GM21737 (cell line): Measurements from ENCODE around the gene ST7L.

Experiments used
- ATAC-seq: cut with Tn5 transposase; IDR thresholded peaks from one replicate; pipeline ENCODE4 v1.9.1; 2021; ENCODE audit warnings: mild to moderate bottlenecking, moderate library complexity; ENCODE audit not compliant: unreplicated experiment

ST7L gene

DNA sequence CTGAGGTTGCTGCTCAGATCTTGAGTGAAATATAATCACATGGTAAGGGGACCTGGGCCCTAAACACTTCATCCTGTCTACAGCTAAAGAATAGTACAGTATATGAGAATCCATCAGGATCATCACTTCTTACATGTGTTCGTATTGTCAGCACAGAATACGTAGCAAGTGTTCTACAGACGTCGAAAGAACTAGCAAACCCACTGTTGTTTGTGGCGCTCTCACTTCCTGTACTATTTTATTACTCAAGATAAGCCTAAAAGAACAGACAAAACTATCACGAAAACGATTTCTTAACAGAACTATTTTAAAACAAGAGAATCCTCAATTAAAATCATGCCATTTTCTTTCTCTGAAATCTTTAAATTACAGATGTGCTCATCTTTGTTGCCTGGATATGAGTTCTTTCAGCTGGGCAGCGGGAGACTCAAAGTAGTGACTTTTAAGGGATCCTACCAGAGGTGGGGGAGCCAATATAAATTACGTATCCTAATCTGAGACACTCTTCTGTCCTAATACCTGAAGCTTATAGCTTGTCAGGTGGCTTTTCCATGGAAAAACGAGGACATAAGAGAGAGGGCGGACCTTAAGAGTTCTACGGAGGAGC is 724 bp downstream of the ST7L start:
- no peak for ATAC-seq

DNA sequence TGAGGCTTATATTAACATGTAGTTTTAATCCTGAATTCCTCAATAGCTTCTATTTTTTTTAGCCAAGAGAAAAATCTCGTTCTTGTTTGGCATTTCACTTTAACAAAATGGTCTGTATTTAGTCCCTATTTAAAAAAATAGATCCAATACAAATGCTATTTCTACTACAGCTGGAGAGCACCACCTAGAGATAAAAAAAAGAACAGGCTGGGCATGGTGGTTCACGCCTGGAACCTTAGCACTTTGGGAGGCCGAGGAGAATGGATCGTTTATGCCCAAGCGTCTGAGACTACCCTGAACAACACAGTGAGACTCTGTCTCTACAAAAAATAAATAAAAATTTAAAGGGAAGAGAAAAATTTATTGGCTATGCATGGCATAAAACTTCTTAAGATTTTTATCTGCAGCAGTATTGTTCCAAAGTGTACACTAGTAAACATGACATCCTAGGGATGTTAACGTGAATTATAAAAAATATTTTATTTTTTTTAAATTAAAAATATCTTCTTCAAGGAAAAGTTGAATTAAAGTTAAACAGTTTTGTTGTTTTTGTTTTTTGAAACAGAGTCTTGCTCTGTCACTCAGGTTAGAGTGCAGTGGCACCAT is 4.4 kb downstream of the ST7L start:
- ATAC-seq, result no peak

DNA sequence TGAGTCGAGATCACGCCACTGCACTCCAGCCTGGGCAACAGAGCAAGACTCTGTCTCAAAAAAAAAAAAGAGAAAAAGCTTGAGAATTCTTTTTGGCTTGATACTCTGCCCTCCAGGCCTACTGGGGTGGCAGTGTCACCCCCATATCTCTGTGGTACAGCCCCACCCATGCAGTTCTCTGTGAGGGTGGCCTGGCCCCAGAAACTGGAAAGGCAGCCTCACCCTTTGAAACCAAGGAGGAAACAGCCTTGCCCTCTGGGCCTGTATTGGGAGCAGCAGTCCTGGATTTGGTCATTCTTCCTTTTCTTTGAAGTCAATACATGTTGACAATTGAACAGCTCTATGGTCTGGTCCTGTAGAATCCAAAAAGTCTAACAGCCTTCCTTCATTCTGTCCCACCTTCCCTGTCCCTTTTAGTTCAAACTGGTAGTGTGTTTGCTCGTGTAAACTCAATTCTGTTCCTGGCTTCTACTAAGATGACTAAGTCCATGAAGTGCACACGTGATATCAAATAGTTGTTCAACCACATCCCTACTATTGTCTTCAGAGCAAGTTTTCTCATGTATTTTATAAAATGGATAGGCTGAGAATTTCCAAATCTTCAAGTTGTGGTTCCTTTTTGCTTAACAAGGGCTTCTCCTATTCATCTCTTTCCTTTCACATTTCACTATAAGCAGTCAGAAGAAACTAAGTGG is 13.2 kb downstream of the ST7L start:
- ATAC-seq, result no peak

DNA sequence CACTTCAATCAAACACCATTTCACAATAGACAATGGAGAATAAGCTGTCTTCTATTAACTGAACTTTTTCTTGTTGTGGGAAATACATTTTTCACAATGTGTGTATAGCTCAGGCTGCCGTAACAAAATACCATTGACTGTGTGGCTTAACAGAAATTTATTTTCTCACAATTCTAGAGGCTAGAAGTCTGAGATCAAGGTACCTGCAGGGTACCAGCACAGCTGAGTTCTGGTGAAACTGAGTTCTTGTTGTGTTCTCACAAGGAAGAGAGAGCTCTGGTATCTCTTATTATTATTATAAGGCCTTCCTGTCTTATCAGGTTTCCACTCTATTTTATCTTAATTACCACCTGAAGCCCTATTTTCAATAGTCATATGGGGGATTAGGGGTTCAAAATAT is 15.4 kb downstream of the ST7L start:
- ATAC-seq, result no peak

DNA sequence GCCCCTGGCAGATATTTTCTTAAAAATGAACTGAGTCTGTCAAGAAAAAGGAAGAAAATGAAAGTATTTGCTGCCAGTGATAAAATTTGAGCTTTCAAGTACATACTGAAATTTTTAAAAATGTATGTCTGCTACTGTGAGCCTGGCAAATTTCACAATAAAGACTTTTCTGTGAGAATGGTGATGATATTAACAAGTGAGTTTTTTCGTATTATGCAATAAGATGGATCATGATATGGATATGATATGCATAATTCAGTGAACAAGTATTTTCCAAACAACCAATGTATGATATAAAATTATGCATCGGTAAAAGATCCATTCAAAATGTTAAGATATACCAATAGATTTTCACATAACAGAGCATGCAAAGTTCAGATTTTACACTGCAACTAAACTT is 15.9 kb downstream of the ST7L start:
- ATAC-seq, result no peak

DNA sequence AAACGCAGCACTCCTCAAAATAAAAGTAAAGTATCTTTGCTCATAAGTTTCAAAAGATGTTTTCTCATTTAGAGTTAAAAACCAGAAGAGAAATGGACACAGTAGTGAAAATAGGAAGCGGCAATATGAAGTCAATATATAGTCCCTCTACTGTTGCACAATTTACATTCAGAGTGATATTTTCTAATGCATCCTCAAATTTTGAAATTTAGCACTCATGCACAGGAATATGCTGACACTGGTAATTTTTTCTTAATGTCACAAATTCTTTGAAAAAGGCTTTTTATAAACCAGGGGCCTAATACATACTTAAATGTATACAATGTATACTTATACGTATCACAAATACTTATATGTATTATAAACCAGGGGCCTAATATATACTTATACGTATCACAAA is 19.5 kb downstream of the ST7L start:
- no peak for ATAC-seq

DNA sequence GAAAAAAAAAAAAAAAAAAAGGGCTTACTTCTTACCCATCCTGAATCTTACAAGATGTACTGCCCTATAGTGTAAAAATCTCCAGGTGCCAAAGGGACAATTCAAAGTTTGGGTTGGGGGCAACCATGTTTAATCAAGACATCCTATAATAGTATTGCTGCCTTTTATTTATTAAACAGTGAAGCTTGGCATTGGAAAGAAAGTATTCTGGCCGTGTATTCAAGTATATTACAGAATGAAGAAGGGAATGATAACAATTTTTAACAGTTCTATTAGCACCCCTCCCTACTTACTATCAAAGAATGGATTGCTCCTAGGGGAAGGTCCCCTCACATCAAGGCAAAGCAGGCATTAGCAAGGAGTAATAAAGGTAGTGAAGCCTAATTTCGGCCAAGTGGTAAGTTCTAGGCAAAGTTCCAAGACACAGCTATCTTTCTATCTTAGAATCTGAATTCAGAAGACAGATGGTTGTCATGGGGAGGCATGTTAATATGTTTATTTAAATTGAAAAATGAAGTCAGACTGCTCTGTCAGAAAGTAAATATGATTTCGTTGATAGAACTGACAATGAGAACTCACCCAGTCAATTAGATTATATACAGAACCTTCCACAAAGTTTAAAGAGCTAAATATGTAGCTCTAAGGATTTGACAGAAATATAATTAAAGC is 24.6 kb downstream of the ST7L start:
- no peak for ATAC-seq

DNA sequence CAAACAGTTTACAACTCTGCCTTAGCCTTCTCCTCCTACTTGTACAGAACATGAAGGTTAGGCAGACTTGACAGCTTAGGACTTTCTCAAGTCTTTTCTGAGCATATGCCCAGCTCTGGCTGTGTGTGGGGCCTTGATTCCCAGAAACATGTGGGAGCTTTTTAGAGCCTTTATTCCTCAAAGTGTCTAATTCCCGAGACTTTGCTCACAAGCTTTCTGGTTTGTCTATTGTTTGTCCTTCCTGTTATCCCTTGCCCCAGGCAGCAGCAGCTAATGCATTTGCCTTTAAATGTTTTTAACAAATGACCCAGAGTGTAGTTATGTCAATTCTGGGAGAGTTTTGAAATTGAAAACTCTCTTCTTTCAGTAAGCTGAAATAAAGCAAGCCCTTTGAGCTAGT is 29.2 kb downstream of the ST7L start:
- ATAC-seq, result no peak

DNA sequence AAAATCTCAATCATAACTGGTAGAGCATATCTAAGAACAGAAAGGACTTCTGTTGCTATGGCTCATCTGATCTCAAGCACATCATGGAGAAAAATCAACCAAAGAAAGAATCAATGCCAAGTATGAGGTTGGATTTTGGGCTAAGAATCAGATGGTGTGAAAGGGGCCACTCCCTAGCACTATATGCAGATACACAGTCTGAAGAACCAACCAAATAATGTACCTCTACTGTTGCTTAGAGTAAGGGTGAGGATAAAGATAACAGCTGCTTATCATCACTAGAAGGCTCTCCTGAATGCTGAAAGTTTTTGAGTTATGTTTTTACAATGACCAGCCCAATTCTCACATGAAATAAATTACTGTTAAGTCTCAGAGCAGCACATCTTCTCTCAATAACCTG is 35.6 kb downstream of the ST7L start:
- ATAC-seq, result no peak

DNA sequence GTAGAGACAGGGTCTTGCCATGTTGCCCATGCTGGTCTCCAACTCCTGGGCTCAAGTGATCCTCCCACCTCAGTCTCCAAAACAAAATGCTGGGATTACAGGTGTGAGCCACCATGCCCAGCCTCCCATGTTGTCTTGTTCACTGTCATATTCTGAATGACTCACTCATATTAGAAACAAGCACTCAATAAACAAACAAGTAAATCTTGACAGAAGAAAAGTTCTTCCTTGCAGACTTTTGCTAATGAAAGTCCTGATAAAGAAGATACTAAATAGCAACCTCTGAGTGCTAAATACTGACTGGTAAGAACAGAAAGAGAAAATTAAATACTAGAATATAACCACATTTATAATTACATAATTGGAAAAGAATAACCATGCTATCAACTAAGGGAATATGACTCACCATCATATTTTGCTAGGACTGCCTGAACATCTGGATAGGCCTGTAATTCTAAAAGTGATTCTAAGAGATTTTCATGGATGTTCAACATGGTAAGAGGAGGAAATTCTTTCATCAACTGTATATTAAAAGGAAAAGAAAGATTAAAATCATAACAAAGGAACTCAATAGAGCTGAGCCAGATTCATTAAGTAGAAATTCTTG is 37.3 kb downstream of the ST7L start:
- ATAC-seq, result no peak

DNA sequence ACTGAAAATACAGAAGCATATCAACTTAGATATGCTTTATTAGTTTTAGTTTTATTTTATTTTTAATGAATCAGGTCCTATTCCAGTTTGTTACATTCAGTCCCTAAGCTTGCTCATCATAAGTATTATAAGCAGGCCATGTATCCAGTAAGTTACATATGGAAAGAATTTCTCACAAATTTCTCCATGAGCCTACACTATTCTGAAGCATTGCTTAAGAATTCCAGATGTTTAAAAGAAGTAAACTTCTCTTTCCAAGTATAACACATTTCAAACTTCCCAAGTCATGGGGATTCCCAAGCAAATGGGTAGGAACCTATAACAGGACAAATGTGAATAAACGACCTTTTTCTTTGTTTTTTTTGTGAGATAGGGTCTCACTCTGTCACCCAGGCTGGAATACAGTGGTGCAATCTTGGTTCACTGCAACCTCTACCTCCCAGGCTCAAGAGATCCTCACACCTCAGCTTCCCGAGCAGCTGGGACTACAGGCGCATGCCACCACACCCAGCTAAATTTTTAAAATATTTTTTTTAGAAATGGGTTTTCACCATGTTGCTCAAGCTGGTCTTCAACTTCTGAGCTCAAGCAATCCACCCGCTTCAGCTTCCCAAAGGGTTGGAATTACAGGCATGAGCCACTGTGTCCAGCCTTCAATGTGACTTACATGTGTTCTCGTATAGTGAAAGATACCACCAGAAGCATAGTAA is 39.0 kb downstream of the ST7L start:
- ATAC-seq, result no peak

DNA sequence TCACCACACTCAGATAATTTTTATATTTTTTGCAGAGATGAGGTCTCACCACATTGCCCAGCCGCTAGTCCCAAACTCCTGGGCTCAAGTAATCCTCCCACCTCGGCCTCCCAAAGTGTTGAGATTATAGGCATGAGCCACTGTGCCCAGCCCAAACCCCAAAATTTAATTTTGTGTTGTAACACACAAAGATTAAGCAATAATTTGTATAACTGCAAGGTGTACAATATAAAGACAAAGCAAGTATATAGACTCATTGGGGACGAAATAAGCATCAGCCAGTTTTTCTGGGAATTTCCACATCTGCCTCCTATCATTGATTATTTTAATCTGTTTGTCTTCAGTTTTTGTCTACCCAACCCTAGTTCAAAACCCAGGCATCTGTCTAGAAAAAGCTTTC is 42.7 kb downstream of the ST7L start:
- no peak for ATAC-seq

DNA sequence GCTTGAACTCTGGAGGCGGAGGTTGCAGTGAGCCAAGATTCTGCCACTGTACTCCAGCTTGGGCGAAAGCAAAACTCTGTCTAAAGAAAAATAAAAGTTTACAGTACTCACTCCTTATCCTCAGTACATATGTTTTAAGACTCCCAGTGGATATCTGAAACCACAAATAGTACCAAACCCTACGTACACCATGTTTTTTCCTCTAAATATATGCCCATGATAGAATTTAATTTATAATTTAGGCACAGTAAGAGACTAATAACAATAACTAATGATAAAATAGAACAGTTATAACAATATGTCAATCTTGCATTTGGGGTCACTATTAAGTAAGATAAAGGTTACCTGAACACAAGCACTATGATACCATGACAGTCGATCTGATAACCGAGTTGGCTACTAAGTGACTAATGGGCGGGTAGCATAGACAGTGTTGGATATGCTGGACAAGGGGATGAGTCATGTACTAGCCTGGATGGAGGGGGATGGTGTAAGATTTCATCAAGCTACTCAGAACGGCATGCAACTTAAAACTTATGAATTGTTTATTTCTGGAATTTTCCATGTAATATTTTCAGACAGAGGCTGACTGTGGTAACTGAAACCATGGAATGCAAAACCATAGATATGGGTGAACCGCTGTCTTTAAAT is 43.7 kb downstream of the ST7L start:
- no peak for ATAC-seq

DNA sequence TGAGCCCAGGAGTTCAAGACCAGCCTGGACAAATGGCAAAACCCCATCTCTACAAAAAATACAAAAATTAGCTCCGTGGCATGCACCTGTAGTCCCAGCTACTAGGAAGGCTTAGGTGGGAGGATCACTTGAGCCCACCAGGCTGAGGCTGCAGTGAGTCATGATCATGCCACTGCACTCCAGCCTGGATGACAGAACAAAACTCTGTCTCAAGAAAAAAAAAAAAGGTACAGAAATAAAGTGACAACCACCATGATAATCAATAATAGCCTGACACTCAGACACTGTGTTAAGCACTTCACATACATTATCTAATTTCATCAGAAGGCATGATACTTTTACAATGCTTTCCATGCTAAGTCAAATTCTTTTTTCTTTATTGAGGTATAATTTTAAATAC is 53.1 kb downstream of the ST7L start:
- ATAC-seq, result no peak

DNA sequence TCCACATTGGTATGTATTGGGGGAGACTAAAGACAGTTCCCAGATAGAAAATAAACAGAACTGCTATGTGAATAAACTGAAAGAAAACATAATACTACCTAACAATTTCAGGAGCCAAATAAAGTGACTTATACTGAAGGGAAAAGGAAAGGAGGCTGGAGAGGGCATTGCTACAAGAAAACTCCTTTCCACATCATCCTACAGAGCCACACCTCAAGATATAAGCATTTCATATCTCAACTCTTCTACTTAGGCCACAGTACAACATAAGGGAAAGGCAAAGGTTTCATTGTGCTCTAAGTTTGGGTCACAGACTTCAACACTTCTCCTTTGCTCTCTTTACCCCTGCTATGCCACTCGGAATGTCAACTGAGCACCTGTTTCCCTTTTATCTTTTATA is 54.9 kb downstream of the ST7L start:
- no peak for ATAC-seq

DNA sequence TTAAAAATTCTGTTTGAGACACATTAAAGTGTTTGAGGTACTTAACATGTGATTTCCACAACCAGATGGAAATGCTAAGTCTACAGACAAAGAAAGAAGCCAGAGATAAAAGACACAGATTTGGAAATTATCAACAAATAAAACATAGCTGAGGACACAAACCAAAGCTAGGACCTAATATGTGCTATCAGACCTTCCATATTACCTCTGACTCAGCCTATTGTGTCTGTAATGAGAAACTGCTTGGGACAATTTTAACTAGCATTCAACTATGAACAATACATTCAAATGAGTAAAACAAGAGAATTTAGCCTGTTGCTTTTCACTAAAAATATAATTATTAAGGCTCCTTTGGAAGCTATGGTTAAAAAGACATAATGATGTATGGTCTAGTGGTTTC is 55.6 kb downstream of the ST7L start:
- ATAC-seq, result no peak

DNA sequence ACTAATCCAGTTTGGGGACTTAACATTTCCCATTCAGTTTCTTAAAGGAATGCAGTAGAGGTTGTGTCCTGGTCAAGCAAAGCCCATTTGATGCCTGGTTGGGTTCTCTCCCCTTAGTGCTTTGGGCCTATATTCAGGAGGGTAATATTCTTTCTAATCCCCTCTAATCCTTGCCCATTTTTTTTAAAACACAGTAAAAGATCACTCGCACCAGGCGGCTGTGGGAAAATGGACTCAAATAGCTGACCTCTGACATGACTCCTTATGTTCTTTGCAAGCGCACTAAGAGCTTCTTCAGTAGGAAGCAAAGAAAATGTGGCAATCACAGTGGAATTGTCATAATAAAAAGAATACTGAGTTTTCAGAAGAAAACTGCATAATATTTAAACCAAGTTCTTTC is 60.3 kb downstream of the ST7L start:
- no peak for ATAC-seq

DNA sequence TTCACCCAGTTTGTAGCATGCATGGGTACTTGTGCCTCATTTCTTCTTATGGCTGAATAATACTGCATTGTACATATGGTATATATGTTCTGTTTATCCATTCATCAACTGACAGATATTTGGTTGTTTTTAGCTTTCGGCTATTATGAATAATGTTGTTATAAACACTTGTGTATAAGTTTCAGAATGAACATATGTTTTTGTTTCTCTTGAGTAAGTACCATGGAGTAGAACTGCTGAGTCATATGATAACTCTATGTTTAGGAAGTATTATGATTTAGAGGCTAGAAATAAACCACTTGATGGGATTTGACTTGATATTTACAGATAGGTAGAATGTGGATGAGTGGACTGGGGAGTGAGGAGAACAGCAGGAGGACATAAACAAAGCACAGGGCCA is 61.6 kb downstream of the ST7L start:
- ATAC-seq, result no peak

DNA sequence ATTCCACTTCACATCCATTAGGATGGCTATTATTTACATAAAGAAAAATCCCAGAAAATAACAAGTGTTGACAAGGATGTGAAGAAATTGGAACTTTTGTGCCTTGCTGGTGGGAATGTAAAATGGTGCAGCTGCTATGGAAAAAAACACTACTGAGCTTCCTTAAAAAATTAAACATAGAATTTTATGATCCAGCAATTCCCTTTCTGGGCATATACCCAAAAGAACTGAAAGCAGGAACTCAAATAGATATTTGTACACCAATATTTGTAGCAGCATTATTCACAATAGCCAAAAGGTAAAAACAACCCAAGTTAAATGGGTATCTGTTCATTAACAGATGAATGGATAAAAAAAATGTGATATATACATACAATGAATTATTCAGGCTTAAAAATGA is 64.5 kb downstream of the ST7L start:
- ATAC-seq, result no peak

DNA sequence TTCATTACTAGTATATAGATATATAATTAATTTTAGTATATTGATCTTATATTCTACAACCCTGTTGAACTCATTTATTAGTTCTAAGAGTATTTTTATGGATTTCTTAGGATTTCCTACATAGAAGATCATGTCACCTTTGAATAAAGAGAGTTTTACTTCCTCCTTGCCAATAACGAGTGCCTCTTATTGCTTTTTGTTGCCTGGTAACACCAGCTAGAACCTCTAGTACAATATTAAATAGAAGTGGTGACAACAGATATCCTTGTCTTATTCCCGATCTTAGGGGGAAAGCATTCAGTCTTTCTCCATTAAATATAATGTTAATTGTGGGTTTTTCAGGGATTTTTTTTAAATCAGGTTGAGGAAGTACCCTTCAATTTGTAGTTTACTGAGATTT is 69.4 kb downstream of the ST7L start:
- ATAC-seq, result no peak

DNA sequence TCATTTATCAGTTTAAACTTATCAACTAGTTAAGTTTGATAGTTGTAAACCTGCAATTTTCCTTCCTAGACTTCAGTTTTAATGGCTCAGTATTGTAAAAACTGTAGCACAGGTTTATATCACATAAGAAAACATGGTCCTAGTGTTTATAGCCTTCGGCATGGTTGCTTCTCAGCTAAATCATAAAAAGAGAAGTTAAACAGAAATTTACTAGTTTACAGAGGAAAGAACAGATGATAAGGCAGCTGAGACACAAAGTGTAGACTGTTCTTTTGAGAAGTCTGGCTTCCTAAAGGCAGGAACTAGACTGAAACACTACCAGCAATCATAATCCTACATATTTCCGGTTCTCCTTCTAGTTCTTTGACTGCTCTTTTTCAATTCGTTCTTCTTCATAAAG is 70.4 kb downstream of the ST7L start:
- ATAC-seq, result no peak
